GM12878 (cell line): Measurements from ENCODE around the gene ZFPM1. TPM values are rescaled to one million over a fixed set of nuclear protein-coding genes. Genes with fewer than 3 reads are reported as not detected.
A peak's percentile ranks its signal among the peaks of the same experiment; 100 is the strongest.

Experiments
- ATAC-seq: fragments of 200-7000 bp; cut with Tn5 transposase; 3 replicates; pipeline ENCODE4 v1.9.1; 2020; ENCODE audit warnings: mild to moderate bottlenecking, moderate library complexity
- BruUV-seq: library from RNA; stranded (reverse); fragments of 400-500 nt; replicated peaks from 2 replicates; lab custom pipeline; 2021; lab: Mats Ljungman, UMichigan
- CTCF ChIA-PET: fragments of 300-600 bp; sonication (Branson Sonifier 250); formaldehyde crosslinking; extraction: SDS; loops from one replicate; lab custom pipeline; 2021; ENCODE audit warnings: inconsistent platforms; lab: Yijun Ruan, JAX
- POLR2A ChIA-PET: fragments of 350-600 bp; formaldehyde crosslinking; extraction: SDS; loops from one replicate; lab custom pipeline; 2021; ENCODE audit warnings: inconsistent platforms; lab: Charles Lee
- RAD21 ChIA-PET: fragments of 300-600 bp; sonication (Branson Sonifier 250); formaldehyde crosslinking; loops from one replicate; lab custom pipeline; 2023; ENCODE audit warnings: antibody characterized with exemption; ENCODE audit not compliant: unreplicated experiment; lab: Charles Lee
- SMC1A ChIA-PET: fragments of 300-600 bp; sonication (Branson Sonifier 250); formaldehyde crosslinking; loops from one replicate; lab custom pipeline; 2023; ENCODE audit not compliant: unreplicated experiment, uncharacterized antibody; lab: Charles Lee
- DNase-seq: peaks from one replicate; pipeline ENCODE4 v3.0.0-alpha.2; 2011; ENCODE audit warnings: low read depth, low spot score
- FAIRE-seq: peaks from 3 replicates; lab custom pipeline; 2011; peaks lifted over from hg19 to GRCh38; lab: Jason Lieb, UNC
- H2AFZ ChIP-seq: 2 replicates; pipeline ENCODE4 v1.6.0; 2011; ENCODE audit warnings: low read depth, low read length, control low read depth; ENCODE audit not compliant: control insufficient read depth
- H3K27ac ChIP-seq: 2 replicates; pipeline ENCODE4 v1.5.1; 2011; ENCODE audit warnings: control low read depth; ENCODE audit not compliant: control insufficient read depth, insufficient read depth
- H3K27me3 ChIP-seq, 2 experiments: replicated peaks in 1 of 2; 2 replicates each; pipeline versions ENCODE4 v1.6.0 to v1.6.1; 2011; ENCODE audit warnings: low read length in 1 of 2; ENCODE audit not compliant: control insufficient read depth in 2 of 2, insufficient read depth in 2 of 2
- H3K36me3 ChIP-seq, 2 experiments: 2 replicates each; pipeline ENCODE4 v1.5.1; 2011; ENCODE audit warnings: low read length in 1 of 2; ENCODE audit not compliant: control insufficient read depth in 2 of 2, insufficient read depth in 2 of 2
- H3K4me1 ChIP-seq: 2 replicates; pipeline ENCODE4 v1.6.1; 2011; ENCODE audit warnings: mild to moderate bottlenecking, low read length, moderate library complexity, mixed read lengths; ENCODE audit not compliant: control insufficient read depth, insufficient read depth
- H3K4me2 ChIP-seq: 2 replicates; pipeline ENCODE4 v1.6.0; 2011; ENCODE audit warnings: control low read depth; ENCODE audit not compliant: control insufficient read depth, insufficient read depth
- H3K4me3 ChIP-seq: fragments of 200-600 bp; sonication (generic); 2 replicates; pipeline ENCODE4 v1.5.1; 2016
- H3K79me2 ChIP-seq: 2 replicates; pipeline ENCODE4 v1.6.0; 2011; ENCODE audit warnings: low read length; ENCODE audit not compliant: control insufficient read depth, insufficient read depth
- H3K9ac ChIP-seq: 2 replicates; pipeline ENCODE4 v1.8.0; 2011; ENCODE audit warnings: low read length, control low read depth, mixed read lengths; ENCODE audit not compliant: control insufficient read depth, insufficient read depth
- H3K9me3 ChIP-seq: replicated peaks from 3 replicates; pipeline ENCODE4 v1.5.1; 2011; ENCODE audit warnings: mild to moderate bottlenecking, low read length; ENCODE audit not compliant: control insufficient read depth, insufficient read depth
- H4K20me1 ChIP-seq: 2 replicates; pipeline ENCODE4 v1.6.0; 2011; ENCODE audit not compliant: control insufficient read depth, insufficient read depth
- CBFB ChIP-seq: IDR thresholded peaks from 2 replicates; pipeline ENCODE4 v1.6.1; 2016; ENCODE audit warnings: antibody characterized with exemption, low read depth
- CTCF ChIP-seq, 3 experiments: IDR thresholded peaks in 2 of 3; conservative IDR thresholded peaks in 1 of 3; 2 replicates each; pipeline ENCODE4 v1.5.1; 2011; ENCODE audit warnings: low read depth in 3 of 3, low read length in 3 of 3, mild to moderate bottlenecking in 3 of 3, control low read depth in 2 of 3, moderate library complexity in 2 of 3, inconsistent platforms in 1 of 3, mixed read lengths in 1 of 3; ENCODE audit not compliant: control insufficient read depth in 2 of 3, insufficient read depth in 1 of 3; ENCODE audit errors: extremely low read depth in 1 of 3
- EED ChIP-seq: sonication (generic); IDR thresholded peaks from 2 replicates; pipeline ENCODE4 v1.6.1; 2016; ENCODE audit warnings: antibody characterized with exemption, low read depth
- FOS ChIP-seq: IDR thresholded peaks from 3 replicates; pipeline ENCODE4 v1.6.1; 2011; ENCODE audit warnings: borderline replicate concordance; ENCODE audit not compliant: insufficient read length; ENCODE audit errors: extremely low read depth
- HDAC6 ChIP-seq: fragments of 200-600 bp; sonication (generic); IDR thresholded peaks from one replicate; pipeline ENCODE4 v1.8.0; 2017; ENCODE audit warnings: antibody characterized with exemption; ENCODE audit not compliant: unreplicated experiment
- IKZF2 ChIP-seq, 2 experiments: fragments of 450-650 bp; IDR thresholded peaks; 2 replicates each; pipeline ENCODE4 v1.6.1; 2017; ENCODE audit warnings: mild to moderate bottlenecking in 2 of 2, moderate library complexity in 2 of 2
- IRF4 ChIP-seq: IDR thresholded peaks from 2 replicates; pipeline ENCODE4 v1.6.1; 2011; ENCODE audit warnings: low read depth, low read length
- NR2C2 ChIP-seq: IDR thresholded peaks from 2 replicates; pipeline ENCODE4 v1.6.1; 2011; ENCODE audit warnings: borderline replicate concordance, low read depth; ENCODE audit not compliant: control insufficient read depth, insufficient read length
- RBBP5 ChIP-seq: fragments of 200-600 bp; sonication (generic); conservative IDR thresholded peaks from 2 replicates; pipeline ENCODE4 v1.6.1; 2016
- SIX5 ChIP-seq: IDR thresholded peaks from 2 replicates; pipeline ENCODE4 v1.6.1; 2011; ENCODE audit warnings: mild to moderate bottlenecking, low read depth, low read length, moderate library complexity; ENCODE audit not compliant: severe bottlenecking
- SP1 ChIP-seq: IDR thresholded peaks from one replicate; pipeline ENCODE4 v1.6.1; 2011; ENCODE audit warnings: low read depth, low read length
- SREBF2 ChIP-seq: IDR thresholded peaks from 2 replicates; pipeline ENCODE4 v1.6.1; 2012; ENCODE audit warnings: mild to moderate bottlenecking, low read length
- ZNF207 ChIP-seq: fragments of 450-650 bp; IDR thresholded peaks from 2 replicates; pipeline ENCODE4 v1.6.1; 2014; ENCODE audit warnings: antibody characterized with exemption, mild to moderate bottlenecking, borderline replicate concordance
- WGBS: methylation state at CpG from one replicate; pipeline ENCODE4 v1.1.6; 2016; ENCODE audit warnings: low lambda C conversion rate; ENCODE audit not compliant: insufficient replicate concordance, insufficient coverage; ENCODE audit errors: missing lambda C conversion rate; 5-methylcytosine and 5-hydroxymethylcytosine counted together
- in situ Hi-C: fragments of 300-500 bp; cut with MboI; formaldehyde crosslinking; loops from 9 replicates; pipeline ENCODE4 v1.14.3; 2018; ENCODE audit warnings: mixed read lengths
- intact Hi-C: fragments of 100-400 bp; cut with micrococcal nuclease; formaldehyde crosslinking; loops from one replicate; pipeline ENCODE4 v1.14.2; 2022; ENCODE audit not compliant: unreplicated experiment
- polyA plus RNA-seq, 11 experiments: library from polyadenylated mRNA; depleted of rRNA in 4 of 11; unstranded in 6 of 11; stranded (reverse) in 5 of 11; fragments of >200 nt; fragmentation: Nextera tagmentation in 4 of 11; fragmentation: Illumina TruSeq in 1 of 11; extraction: Ambion mirVana in 4 of 11; extraction: Trizol in 1 of 11; gene quantifications; 1 replicate in 1 of 11; 2 replicates in 10 of 11; pipeline versions ENCODE4 v1.2.1 to v1.2.3, GENCODE V29; 2011 to 2016; ENCODE audit warnings: inconsistent platforms in 2 of 11, missing spikeins in 2 of 11, low read depth in 1 of 11
- total RNA-seq, 4 experiments: library from RNA; depleted of rRNA in 3 of 4; stranded (reverse); fragments of >200 nt in 3 of 4; fragmentation: Illumina TruSeq in 1 of 4; extraction: Trizol in 1 of 4; gene quantifications; 2 replicates each; pipeline versions ENCODE4 v1.2.1 to v1.2.3, GENCODE V29; 2013 to 2021
- TF ChIP-seq, protein P1 (sequence below): fragments of 450-650 bp; IDR thresholded peaks from 2 replicates; pipeline ENCODE4 v1.6.1; 2014; ENCODE audit warnings: mild to moderate bottlenecking

ZFPM1 gene
- total and polyA plus RNA-seq, 10 of the 15 experiments (the other 5 are each of a cell fraction or from before 2014, with no cell fraction given) = 0.02 to 5.1 (median 0.30) TPM

- H2AFZ ChIP-seq = no peak overlapping the region
- no peak overlapping the region for H3K4me3 ChIP-seq
- TF ChIP-seq CTCF (IDR thresholded peaks at IDR 0.05 in 2 of 3, conservative IDR thresholded peaks at IDR 0.05 in 1 of 3; ENCODE audit: control insufficient read depth in 2 of 3, extremely low read depth in 1 of 3, insufficient read depth in 1 of 3, low read depth in 3 of 3, low read length in 3 of 3) = peak in 2 of 3 experiments; percentile 11 to 44; a peak in 2 of 6 replicates
- no peak for TF ChIP-seq FOS
- no peak for TF ChIP-seq RBBP5
- no peak for DNase-seq
- in situ Hi-C loops (no loop called here), intact Hi-C loops (no loop called here)
- no peaks in the 10 kb centered on the region for H3K27me3 ChIP-seq
- no peak overlapping the region for H3K4me2 ChIP-seq
- RAD21 ChIA-PET = no interaction called here
- no peak overlapping the region for H3K27ac ChIP-seq
- no TSS peak for BruUV-seq
- H3K9ac ChIP-seq = no peak overlapping the region
- H3K9me3 ChIP-seq = no peaks in the 10 kb centered on the region
- SMC1A ChIA-PET = no interaction called here
- POLR2A ChIA-PET = no interaction called here
- H4K20me1 ChIP-seq = no peaks in the 10 kb centered on the region
- peak; percentile 25; the same call in 1 of the 3 replicates for ATAC-seq
- no peaks in the 10 kb centered on the region for H3K36me3 ChIP-seq
- no peaks in the 10 kb centered on the region for H3K79me2 ChIP-seq
- 37% methylated on average over 20 of the region's 22 CpGs for WGBS
- CTCF ChIA-PET = no interaction called here
- FAIRE-seq = no peak
- H3K4me1 ChIP-seq = no peaks in the 10 kb centered on the region
These were observed 52.5 kb downstream of the ZFPM1 start for GRCh38 chr16:88505405-88506082.

- WGBS = 68% methylated on average over 21 of the region's 21 CpGs
- ChIA-PET POLR2A (no interaction called here), SMC1A (no interaction called here), RAD21 (no interaction called here), CTCF (interaction anchor here (0.6 kb wide), 1 partner anchor 66 kb away, joined by 3 read pairs; no protein-coding TSS in a partner anchor)
- intact Hi-C loops = no loop called here
- H3K9me3 ChIP-seq = no peaks in the 10 kb centered on the region
- no peak overlapping the region for H3K4me2 ChIP-seq
- no peaks in the 10 kb centered on the region for H3K79me2 ChIP-seq
- no peaks in the 10 kb centered on the region for H3K4me1 ChIP-seq
- H4K20me1 ChIP-seq = no peaks in the 10 kb centered on the region
- no peak overlapping the region for H2AFZ ChIP-seq
- H3K9ac ChIP-seq = no peak overlapping the region
- no peaks in the 10 kb centered on the region for H3K27me3 ChIP-seq
- DNase-seq (no peak), ATAC-seq (no peak), FAIRE-seq (no peak)
- no peaks in the 10 kb centered on the region for H3K36me3 ChIP-seq
- H3K4me3 ChIP-seq = no peak overlapping the region
- no peak overlapping the region for H3K27ac ChIP-seq
- BruUV-seq = no TSS peak
- in situ Hi-C loops = no loop called here
- TF ChIP-seq SP1 (no peak), SREBF2 (no peak), CBFB (no peak), IKZF2 (IDR thresholded peaks at IDR 0.05) (no peak), HDAC6 (no peak), ZNF207 (no peak), NR2C2 (no peak), IRF4 (no peak), EED (no peak), SIX5 (no peak)
- TF ChIP-seq, protein P1, sequence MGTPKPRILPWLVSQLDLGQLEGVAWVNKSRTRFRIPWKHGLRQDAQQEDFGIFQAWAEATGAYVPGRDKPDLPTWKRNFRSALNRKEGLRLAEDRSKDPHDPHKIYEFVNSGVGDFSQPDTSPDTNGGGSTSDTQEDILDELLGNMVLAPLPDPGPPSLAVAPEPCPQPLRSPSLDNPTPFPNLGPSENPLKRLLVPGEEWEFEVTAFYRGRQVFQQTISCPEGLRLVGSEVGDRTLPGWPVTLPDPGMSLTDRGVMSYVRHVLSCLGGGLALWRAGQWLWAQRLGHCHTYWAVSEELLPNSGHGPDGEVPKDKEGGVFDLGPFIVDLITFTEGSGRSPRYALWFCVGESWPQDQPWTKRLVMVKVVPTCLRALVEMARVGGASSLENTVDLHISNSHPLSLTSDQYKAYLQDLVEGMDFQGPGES = no peak
These were observed 53.6 kb downstream of the ZFPM1 start for GRCh38 chr16:88506723-88507122.
